Measurements from ENCODE around the gene TTC1. TPM values are rescaled to one million over a fixed set of nuclear protein-coding genes. Genes with fewer than 3 reads are reported as not detected.

Gene TTC1
- total RNA-seq, 2 experiments from 2014 or later, result 32.6 to 35.1 TPM

DNA sequence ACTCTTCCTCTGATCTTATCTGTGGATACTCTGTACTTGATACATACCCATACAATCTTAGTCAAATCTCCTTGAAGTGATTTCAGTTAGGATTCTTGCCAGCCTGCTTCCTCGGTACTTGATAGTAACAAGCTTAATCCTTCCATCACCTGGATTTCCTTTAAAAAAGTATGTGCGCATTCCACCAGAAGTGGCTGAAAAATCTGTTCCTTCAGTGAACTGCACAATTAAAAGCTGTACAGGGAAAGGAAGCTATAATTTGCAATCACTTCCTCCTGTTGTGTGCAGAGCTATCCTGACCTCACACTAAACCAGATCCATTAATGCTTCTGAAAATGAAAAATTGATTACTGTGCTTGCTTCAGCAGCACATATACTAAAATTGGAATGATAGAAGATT, 63.0 kb downstream of the TTC1 start:
- no peak for TF ChIP-seq EZH2phosphoT487 (IDR thresholded peaks at IDR 0.05; ENCODE audit: borderline replicate concordance, low read depth, low read length)
- TF ChIP-seq, protein P1, sequence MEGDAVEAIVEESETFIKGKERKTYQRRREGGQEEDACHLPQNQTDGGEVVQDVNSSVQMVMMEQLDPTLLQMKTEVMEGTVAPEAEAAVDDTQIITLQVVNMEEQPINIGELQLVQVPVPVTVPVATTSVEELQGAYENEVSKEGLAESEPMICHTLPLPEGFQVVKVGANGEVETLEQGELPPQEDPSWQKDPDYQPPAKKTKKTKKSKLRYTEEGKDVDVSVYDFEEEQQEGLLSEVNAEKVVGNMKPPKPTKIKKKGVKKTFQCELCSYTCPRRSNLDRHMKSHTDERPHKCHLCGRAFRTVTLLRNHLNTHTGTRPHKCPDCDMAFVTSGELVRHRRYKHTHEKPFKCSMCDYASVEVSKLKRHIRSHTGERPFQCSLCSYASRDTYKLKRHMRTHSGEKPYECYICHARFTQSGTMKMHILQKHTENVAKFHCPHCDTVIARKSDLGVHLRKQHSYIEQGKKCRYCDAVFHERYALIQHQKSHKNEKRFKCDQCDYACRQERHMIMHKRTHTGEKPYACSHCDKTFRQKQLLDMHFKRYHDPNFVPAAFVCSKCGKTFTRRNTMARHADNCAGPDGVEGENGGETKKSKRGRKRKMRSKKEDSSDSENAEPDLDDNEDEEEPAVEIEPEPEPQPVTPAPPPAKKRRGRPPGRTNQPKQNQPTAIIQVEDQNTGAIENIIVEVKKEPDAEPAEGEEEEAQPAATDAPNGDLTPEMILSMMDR (conservative IDR thresholded peaks at IDR 0.05; ENCODE audit: low read length), result no peak
- Histone ChIP-seq H3K27ac (ENCODE audit: low read depth, low read length, poor library complexity, severe bottlenecking) (no peak overlapping the region), H3K9me2 (ENCODE audit: insufficient read depth, low read length) (no peaks in the 10 kb centered on the region), H3K79me2 (ENCODE audit: insufficient read depth, low read depth, low read length) (no peaks in the 10 kb centered on the region), H3K36me3 (ENCODE audit: insufficient read depth, low read length) (peaks cover 6% of the 10 kb centered on the region; the same call in 1 of the 2 replicates), H3K4me3 (ENCODE audit: low read depth, low read length, poor library complexity, severe bottlenecking) (no peak overlapping the region), H3K9me3 (ENCODE audit: low read length) (no peaks in the 10 kb centered on the region), H3K4me2 (ENCODE audit: low read length) (no peak overlapping the region), H4K20me1 (ENCODE audit: insufficient read depth, low read length) (no peaks in the 10 kb centered on the region), H2AFZ (ENCODE audit: low read length) (no peak overlapping the region), H3K4me1 (ENCODE audit: insufficient read depth, low read length, poor library complexity, severe bottlenecking) (peaks cover 10% of the 10 kb centered on the region)
- DNase-seq (ENCODE audit: low spot score), result no peak
- ChIA-PET CTCF (ENCODE audit: unreplicated experiment) (interaction anchor here (0.8 kb wide), 1 partner anchor 799 kb away, joined by 3 read pairs; no protein-coding TSS in a partner anchor), POLR2A (interaction anchor here (0.5 to 1.7 kb wide), 4 partner anchors 8 to 326 kb away, joined by 4 to 7 read pairs (median 5); no protein-coding TSS in a partner anchor)
- intact Hi-C loops (cut with micrococcal nuclease; ENCODE audit: unreplicated experiment), result no loop called here
- no TSS peak for BruUV-seq (replicated peaks)

DNA sequence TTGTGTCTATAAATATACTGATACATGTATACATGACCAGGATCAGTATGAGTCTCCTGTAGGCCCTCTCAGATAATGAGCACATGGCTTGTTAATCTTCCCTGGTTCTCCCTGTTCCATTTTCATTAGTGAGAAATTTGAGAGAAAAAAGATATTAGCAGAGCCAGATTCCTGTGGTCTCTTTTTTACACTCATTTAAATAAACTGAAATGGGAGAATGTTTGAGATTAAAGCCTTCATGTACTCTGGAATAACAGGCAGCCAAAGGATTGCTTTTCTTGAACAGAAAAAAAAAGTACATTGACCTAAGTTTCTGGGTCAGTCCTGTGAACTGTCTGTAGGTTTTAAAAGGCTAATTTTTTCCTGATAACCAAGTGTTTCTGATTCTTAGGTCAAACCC, 66.1 kb downstream of the TTC1 start:
- no TSS peak for BruUV-seq (replicated peaks)
- TF ChIP-seq, protein P1 (conservative IDR thresholded peaks at IDR 0.05; ENCODE audit: low read length), result no peak
- no peak for TF ChIP-seq EZH2phosphoT487 (IDR thresholded peaks at IDR 0.05; ENCODE audit: borderline replicate concordance, low read depth, low read length)
- peaks cover 6% of the 10 kb centered on the region; the same call in 1 of the 2 replicates for H3K36me3 ChIP-seq (ENCODE audit: insufficient read depth, low read length)
- no peaks in the 10 kb centered on the region for H3K9me2 ChIP-seq (ENCODE audit: insufficient read depth, low read length)
- no peak overlapping the region for H3K4me2 ChIP-seq (ENCODE audit: low read length)
- H3K4me3 ChIP-seq (ENCODE audit: low read depth, low read length, poor library complexity, severe bottlenecking), result no peak overlapping the region
- no peaks in the 10 kb centered on the region for H4K20me1 ChIP-seq (ENCODE audit: insufficient read depth, low read length)
- no peaks in the 10 kb centered on the region for H3K79me2 ChIP-seq (ENCODE audit: insufficient read depth, low read depth, low read length)
- no peak overlapping the region for H2AFZ ChIP-seq (ENCODE audit: low read length)
- H3K4me1 ChIP-seq (ENCODE audit: insufficient read depth, low read length, poor library complexity, severe bottlenecking), result peaks cover 10% of the 10 kb centered on the region
- ChIA-PET POLR2A (interaction anchor here (0.6 to 1.8 kb wide), 4 partner anchors 10 to 860 kb away, joined by 3 to 6 read pairs (median 4); no protein-coding TSS in a partner anchor), CTCF (ENCODE audit: unreplicated experiment) (no interaction called here)
- intact Hi-C loops (cut with micrococcal nuclease; ENCODE audit: unreplicated experiment), result no loop called here
- DNase-seq (ENCODE audit: low spot score), result no peak
- no peaks in the 10 kb centered on the region for H3K9me3 ChIP-seq (ENCODE audit: low read length)
- H3K27ac ChIP-seq (ENCODE audit: low read depth, low read length, poor library complexity, severe bottlenecking), result no peak overlapping the region

DNA sequence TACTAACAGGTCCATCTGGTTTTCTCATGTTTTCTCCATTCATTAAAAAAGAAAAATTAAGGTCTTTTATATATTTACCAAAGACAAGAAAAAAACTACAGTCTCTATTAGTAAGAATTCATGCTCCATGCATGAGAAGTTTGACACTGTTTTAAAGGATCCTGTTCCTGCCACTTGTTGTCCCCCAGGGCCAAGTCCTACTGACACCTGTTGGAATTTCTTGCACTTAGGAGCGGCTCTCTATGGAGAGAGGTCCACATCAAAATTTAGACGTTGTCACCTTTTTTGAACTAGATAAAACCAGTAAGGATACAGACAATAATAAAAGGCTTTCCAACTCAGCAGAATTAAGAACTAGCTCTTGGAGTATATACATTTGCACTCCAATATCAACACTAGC, 68.1 kb downstream of the TTC1 start:
- Histone ChIP-seq H3K36me3 (ENCODE audit: insufficient read depth, low read length) (peaks cover 6% of the 10 kb centered on the region; the same call in 1 of the 2 replicates), H3K4me1 (ENCODE audit: insufficient read depth, low read length, poor library complexity, severe bottlenecking) (peaks cover 3% of the 10 kb centered on the region), H2AFZ (ENCODE audit: low read length) (no peak overlapping the region), H3K9me2 (ENCODE audit: insufficient read depth, low read length) (no peaks in the 10 kb centered on the region), H3K4me3 (ENCODE audit: low read depth, low read length, poor library complexity, severe bottlenecking) (no peak overlapping the region), H3K27ac (ENCODE audit: low read depth, low read length, poor library complexity, severe bottlenecking) (no peak overlapping the region), H4K20me1 (ENCODE audit: insufficient read depth, low read length) (no peaks in the 10 kb centered on the region), H3K4me2 (ENCODE audit: low read length) (no peak overlapping the region), H3K79me2 (ENCODE audit: insufficient read depth, low read depth, low read length) (no peaks in the 10 kb centered on the region), H3K9me3 (ENCODE audit: low read length) (no peaks in the 10 kb centered on the region)
- intact Hi-C loops (cut with micrococcal nuclease; ENCODE audit: unreplicated experiment), result no loop called here
- no peak for DNase-seq (ENCODE audit: low spot score)
- BruUV-seq (replicated peaks), result no TSS peak
- TF ChIP-seq, protein P1 (conservative IDR thresholded peaks at IDR 0.05; ENCODE audit: low read length), result no peak
- TF ChIP-seq EZH2phosphoT487 (IDR thresholded peaks at IDR 0.05; ENCODE audit: borderline replicate concordance, low read depth, low read length), result no peak
- ChIA-PET POLR2A (interaction anchor here (1.2 to 1.8 kb wide), 2 partner anchors 11 to 320 kb away, joined by 3 to 6 read pairs; no protein-coding TSS in a partner anchor), CTCF (ENCODE audit: unreplicated experiment) (no interaction called here)

All from OCI-LY7 (cell line).